Measurements from ENCODE around the gene POU2F2. TPM values are rescaled to one million over a fixed set of nuclear protein-coding genes. Genes with fewer than 3 reads are reported as not detected.

The POU2F2 gene
- total and polyA plus RNA-seq, 10 of the 15 experiments (the other 5 are each of a cell fraction or from before 2014, with no cell fraction given): 4.4 to 62.4 (median 37.9) TPM

GRCh38 chr19:42109896-42110295, 22.4 kb downstream of the POU2F2 start:
- no peak overlapping the region for H3K27ac ChIP-seq (ENCODE audit: control insufficient read depth, insufficient read depth)
- H4K20me1 ChIP-seq (ENCODE audit: control insufficient read depth, insufficient read depth): no peaks in the 10 kb centered on the region
- ChIA-PET CTCF (interaction anchor here (0.7 to 10.9 kb wide), 10 partner anchors 10 to 299 kb away, joined by 3 to 197 read pairs (median 18); partner anchors contain the start of gene POU2F2), SMC1A (ENCODE audit: uncharacterized antibody, unreplicated experiment) (interaction anchor here (0.9 to 10.2 kb wide), 8 partner anchors 10 to 218 kb away, joined by 3 to 223 read pairs (median 8); partner anchors contain the start of gene POU2F2), RAD21 (ENCODE audit: unreplicated experiment) (interaction anchor here (0.5 to 5.2 kb wide), 9 partner anchors 9 to 133 kb away, joined by 3 to 57 read pairs (median 12); partner anchors contain the start of genes GSK3A and POU2F2), POLR2A (interaction anchor here (0.9 to 4.0 kb wide), 4 partner anchors 10 to 133 kb away, joined by 3 to 18 read pairs (median 10); partner anchors contain the start of gene GSK3A)
- TF ChIP-seq LARP7 (IDR thresholded peaks at IDR 0.05) (no peak), CEBPB (IDR thresholded peaks at IDR 0.05; ENCODE audit: borderline replicate concordance in 1 of 2, low read depth in 2 of 2, low read length in 2 of 2) (no peak), E4F1 (IDR thresholded peaks at IDR 0.05; ENCODE audit: borderline replicate concordance, partially characterized antibody) (no peak), RELB (IDR thresholded peaks at IDR 0.05; ENCODE audit: low read depth) (no peak), HSF1 (IDR thresholded peaks at IDR 0.05; ENCODE audit: low read depth, low read length) (no peak), ZNF207 (IDR thresholded peaks at IDR 0.05; ENCODE audit: borderline replicate concordance) (no peak), HCFC1 (IDR thresholded peaks at IDR 0.05; ENCODE audit: low read length) (no peak), E2F8 (IDR thresholded peaks at IDR 0.05; ENCODE audit: low read depth, partially characterized antibody) (no peak), NR2C2 (IDR thresholded peaks at IDR 0.05; ENCODE audit: borderline replicate concordance, control insufficient read depth, insufficient read length, low read depth) (no peak), ZSCAN29 (IDR thresholded peaks at IDR 0.05) (no peak), MLLT1 (IDR thresholded peaks at IDR 0.05) (no peak)
- no peak overlapping the region for H3K4me2 ChIP-seq (ENCODE audit: control insufficient read depth, insufficient read depth)
- no peak overlapping the region for H2AFZ ChIP-seq (ENCODE audit: control insufficient read depth, low read depth, low read length)
- H3K4me3 ChIP-seq: no peak overlapping the region
- H3K27me3 ChIP-seq (replicated peaks in 1 of 2; ENCODE audit: control insufficient read depth in 2 of 2, insufficient read depth in 2 of 2, low read length in 1 of 2): no peaks in the 10 kb centered on the region
- no TSS peak for BruUV-seq (replicated peaks)
- H3K79me2 ChIP-seq (ENCODE audit: control insufficient read depth, insufficient read depth, low read length): no peaks in the 10 kb centered on the region; the same call in 1 of the 2 replicates
- no peak for FAIRE-seq
- peaks cover 42% of the 10 kb centered on the region for H3K4me1 ChIP-seq (ENCODE audit: control insufficient read depth, insufficient read depth, low read length)
- WGBS (ENCODE audit: insufficient coverage, insufficient replicate concordance, low lambda C conversion rate, missing lambda C conversion rate): 66% methylated on average over 3 of the region's 3 CpGs
- in situ Hi-C loops (cut with MboI) (loop anchor here (5.0 kb wide), 1 partner anchor 77 kb away; no protein-coding TSS in a partner anchor), intact Hi-C loops (cut with micrococcal nuclease; ENCODE audit: unreplicated experiment) (loop anchor here (5.0 to 10.0 kb wide), 3 partner anchors 172 to 325 kb away; partner anchors contain the start of gene MEGF8)
- H3K36me3 ChIP-seq (ENCODE audit: control insufficient read depth in 2 of 2, insufficient read depth in 2 of 2, low read length in 1 of 2): peaks cover 7 to 13% of the 10 kb centered on the region in 2 experiments
- DNase-seq (ENCODE audit: low read depth, low spot score): no peak
- no peaks in the 10 kb centered on the region for H3K9me3 ChIP-seq (replicated peaks; ENCODE audit: control insufficient read depth, insufficient read depth, low read length)
- H3K9ac ChIP-seq (ENCODE audit: control insufficient read depth, insufficient read depth, low read length): no peak overlapping the region
- no peak for ATAC-seq

Data from GM12878 (cell line).